SK-N-MC (cell line): Measurements from ENCODE around the gene PPP1R3C.

Experiments
- DNase-seq: peaks from one replicate; pipeline ENCODE4 v3.0.0-alpha.2; 2011; ENCODE audit warnings: low read depth, low spot score
- H3K27ac ChIP-seq: fragments of 200-600 bp; sonication (generic); 2 replicates; pipeline ENCODE4 v1.5.1; 2016; ENCODE audit warnings: mixed run types
- H3K36me3 ChIP-seq: fragments of 200-600 bp; sonication (generic); 2 replicates; pipeline ENCODE4 v1.6.1; 2017; ENCODE audit warnings: antibody characterized with exemption, low read length, mixed read lengths; ENCODE audit not compliant: insufficient read depth
- H3K4me3 ChIP-seq: fragments of 200-600 bp; sonication (generic); 2 replicates; pipeline ENCODE4 v1.5.1; 2016
- H3K9ac ChIP-seq: fragments of 200-600 bp; sonication (generic); 2 replicates; pipeline ENCODE4 v1.8.0; 2017; ENCODE audit warnings: mixed run types, mixed read lengths; ENCODE audit not compliant: insufficient read length
- H3K9me3 ChIP-seq: fragments of 200-600 bp; sonication (generic); 2 replicates; pipeline ENCODE4 v1.6.1; 2017; ENCODE audit warnings: low read depth, mild to moderate bottlenecking, antibody characterized with exemption, low read length, moderate library complexity, mixed read lengths
- EZH2 ChIP-seq: fragments of 200-600 bp; sonication (generic); IDR thresholded peaks from one replicate; pipeline ENCODE4 v1.6.1; 2017; ENCODE audit warnings: antibody characterized with exemption
- FOXP2 ChIP-seq: optimal IDR thresholded peaks from 2 replicates; pipeline ENCODE3; 2011; ENCODE audit warnings: mild to moderate bottlenecking, moderate library complexity; ENCODE audit not compliant: insufficient read depth; ENCODE audit errors: extremely low read length, control extremely low read depth
- POLR2AphosphoS5 ChIP-seq: IDR thresholded peaks from 2 replicates; pipeline ENCODE4 v1.6.1; 2012; ENCODE audit warnings: mild to moderate bottlenecking, low read depth, low read length, borderline replicate concordance

The PPP1R3C gene

GRCh38 chr10:91598211-91598977 is 34.5 kb downstream of the PPP1R3C start:
- no peak overlapping the region for H3K9ac ChIP-seq
- H3K27ac ChIP-seq, result no peak overlapping the region; the same call in 1 of the 2 replicates
- H3K4me3 ChIP-seq, result no peak overlapping the region
- no peak for DNase-seq
- no peaks in the 10 kb centered on the region for H3K36me3 ChIP-seq
- no peaks in the 10 kb centered on the region for H3K9me3 ChIP-seq
- TF ChIP-seq FOXP2, result no peak
- no peak for TF ChIP-seq POLR2AphosphoS5
- TF ChIP-seq EZH2, result no peak

GRCh38 chr10:91597197-91597881 is 35.5 kb downstream of the PPP1R3C start:
- H3K36me3 ChIP-seq, result no peaks in the 10 kb centered on the region
- H3K27ac ChIP-seq, result peak overlapping the region; percentile 91
- H3K9ac ChIP-seq, result peak overlapping the region; percentile 15
- TF ChIP-seq EZH2, result no peak
- TF ChIP-seq FOXP2, result no peak
- no peak for TF ChIP-seq POLR2AphosphoS5
- H3K4me3 ChIP-seq, result peak overlapping the region; percentile 28; the same call in 1 of the 2 replicates
- no peaks in the 10 kb centered on the region for H3K9me3 ChIP-seq
- peak; percentile 47 for DNase-seq

GRCh38 chr10:91596825-91597196 is 36.1 kb downstream of the PPP1R3C start:
- H3K4me3 ChIP-seq, result peak overlapping the region; percentile 28; the same call in 1 of the 2 replicates
- peak overlapping the region; percentile 15 for H3K9ac ChIP-seq
- H3K27ac ChIP-seq, result peak overlapping the region; percentile 91
- TF ChIP-seq EZH2 (no peak), FOXP2 (no peak), POLR2AphosphoS5 (no peak)
- H3K36me3 ChIP-seq, result no peaks in the 10 kb centered on the region
- H3K9me3 ChIP-seq, result no peaks in the 10 kb centered on the region
- DNase-seq, result no peak

- DNase-seq, result no peak
These were observed 39.0 kb downstream of the PPP1R3C start for GRCh38 chr10:91593834-91594233.

GRCh38 chr10:91593366-91593765 is 39.5 kb downstream of the PPP1R3C start:
- Histone ChIP-seq H3K9me3 (no peaks in the 10 kb centered on the region), H3K27ac (no peak overlapping the region), H3K9ac (no peak overlapping the region), H3K4me3 (no peak overlapping the region), H3K36me3 (no peaks in the 10 kb centered on the region)
- no peak for DNase-seq
- TF ChIP-seq POLR2AphosphoS5 (no peak), FOXP2 (no peak), EZH2 (no peak)

More at GRCh38 chr10:91593834-91594233, 39.0 kb downstream of the PPP1R3C start:
- Histone ChIP-seq H3K27ac (no peak overlapping the region), H3K9ac (no peak overlapping the region), H3K9me3 (no peaks in the 10 kb centered on the region), H3K36me3 (no peaks in the 10 kb centered on the region), H3K4me3 (no peak overlapping the region)
- no peak for TF ChIP-seq FOXP2
- TF ChIP-seq POLR2AphosphoS5, result no peak
- TF ChIP-seq EZH2, result no peak

GRCh38 chr10:91592266-91592975 is 40.5 kb downstream of the PPP1R3C start:
- no peaks in the 10 kb centered on the region for H3K36me3 ChIP-seq
- TF ChIP-seq FOXP2 (no peak), POLR2AphosphoS5 (no peak), EZH2 (no peak)
- H3K9ac ChIP-seq, result no peak overlapping the region
- H3K9me3 ChIP-seq, result no peaks in the 10 kb centered on the region
- DNase-seq, result no peak
- H3K4me3 ChIP-seq, result no peak overlapping the region
- H3K27ac ChIP-seq, result no peak overlapping the region

- no peak overlapping the region for H3K27ac ChIP-seq
- no peak overlapping the region for H3K4me3 ChIP-seq
- H3K36me3 ChIP-seq, result no peaks in the 10 kb centered on the region
- no peak overlapping the region for H3K9ac ChIP-seq
- H3K9me3 ChIP-seq, result no peaks in the 10 kb centered on the region
- TF ChIP-seq POLR2AphosphoS5, result no peak
- DNase-seq, result no peak
These were observed 41.1 kb downstream of the PPP1R3C start for GRCh38 chr10:91591797-91592174.

- H3K4me3 ChIP-seq, result no peak overlapping the region
- H3K27ac ChIP-seq, result no peak overlapping the region
- H3K36me3 ChIP-seq, result no peaks in the 10 kb centered on the region
- DNase-seq, result no peak
- no peaks in the 10 kb centered on the region for H3K9me3 ChIP-seq
- H3K9ac ChIP-seq, result no peak overlapping the region
- TF ChIP-seq EZH2, result no peak
- no peak for TF ChIP-seq POLR2AphosphoS5
- no peak for TF ChIP-seq FOXP2
These were observed 41.7 kb downstream of the PPP1R3C start for GRCh38 chr10:91590904-91591796.
